Fibroblast of lung (primary cell): ENCODE data around the gene RHPN2. TPM values are rescaled to one million over a fixed set of nuclear protein-coding genes. Genes with fewer than 3 reads are reported as not detected.

Experiments used
- DNase-seq, 2 donors: peaks; one replicate each; pipeline versions ENCODE4 v3.0.0 to v3.0.0-alpha.2; 2010; ENCODE audit warnings: low read depth in 2 of 2
- H2AFZ ChIP-seq: 2 replicates; pipeline ENCODE4 v1.5.1; 2012; ENCODE audit warnings: low read length, control low read depth, inconsistent platforms
- H3K27ac ChIP-seq: 2 replicates; pipeline ENCODE4 v1.5.1; 2011; ENCODE audit warnings: low read length, control low read depth; ENCODE audit not compliant: insufficient read depth
- H3K27me3 ChIP-seq: 2 replicates; pipeline ENCODE4 v1.5.1; 2011; ENCODE audit warnings: mild to moderate bottlenecking, low read length; ENCODE audit not compliant: control insufficient read depth, insufficient read depth
- H3K36me3 ChIP-seq: 2 replicates; pipeline ENCODE4 v1.5.1; 2011; ENCODE audit warnings: low read length; ENCODE audit not compliant: control insufficient read depth, insufficient read depth
- H3K4me1 ChIP-seq: 2 replicates; pipeline ENCODE4 v1.5.1; 2011; ENCODE audit warnings: low read length; ENCODE audit not compliant: control insufficient read depth, insufficient read depth; ENCODE audit errors: extremely low read depth
- H3K4me2 ChIP-seq: 2 replicates; pipeline ENCODE4 v1.5.1; 2011; ENCODE audit warnings: low read length, control low read depth; ENCODE audit not compliant: insufficient read depth; ENCODE audit errors: extremely low read depth
- H3K4me3 ChIP-seq, 4 experiments: fragments of 200-600 bp in 1 of 4; sonication (generic) in 1 of 4; replicated peaks in 1 of 4; 2 replicates each; pipeline ENCODE4 v1.5.1; 2011 to 2016; ENCODE audit warnings: low read length in 4 of 4, low read depth in 3 of 4, mild to moderate bottlenecking in 3 of 4, control low read depth in 2 of 4, inconsistent platforms in 1 of 4, mixed read lengths in 1 of 4; ENCODE audit not compliant: insufficient read depth in 1 of 4; ENCODE audit errors: control extremely low read depth in 1 of 4
- H3K79me2 ChIP-seq: 2 replicates; pipeline ENCODE4 v1.5.1; 2012; ENCODE audit warnings: mild to moderate bottlenecking, low read length, inconsistent platforms; ENCODE audit not compliant: control insufficient read depth, insufficient read depth
- H3K9ac ChIP-seq: 2 replicates; pipeline ENCODE4 v1.5.1; 2011; ENCODE audit warnings: mild to moderate bottlenecking, low read length, control low read depth; ENCODE audit not compliant: insufficient read depth
- H3K9me3 ChIP-seq: 2 replicates; pipeline ENCODE4 v1.5.1; 2012; ENCODE audit warnings: low read depth, low read length; ENCODE audit not compliant: control insufficient read depth, insufficient read depth
- H4K20me1 ChIP-seq: 2 replicates; pipeline ENCODE4 v1.5.1; 2011; ENCODE audit warnings: low read length; ENCODE audit not compliant: control insufficient read depth, insufficient read depth; ENCODE audit errors: extremely low read depth
- EZH2 ChIP-seq: IDR thresholded peaks from 2 replicates; pipeline ENCODE4 v1.5.1; 2012; ENCODE audit warnings: low read length, control low read depth, mild to moderate bottlenecking; ENCODE audit errors: missing control alignments
- polyA plus RNA-seq, 2 donors: library from polyadenylated mRNA; depleted of rRNA in 1 of 2; stranded (reverse) in 1 of 2; unstranded in 1 of 2; fragments of >200 nt; gene quantifications; 2 replicates each; pipeline ENCODE4 v1.2.1, GENCODE V29; 2011 to 2012; ENCODE audit warnings: missing spikeins in 1 of 2
- total RNA-seq: library from RNA; depleted of rRNA; stranded (reverse); fragments of >200 nt; gene quantifications from 2 replicates; pipeline ENCODE4 v1.2.1, GENCODE V29; 2014
- TF ChIP-seq, protein P1 (sequence below), 2 donors: IDR thresholded peaks in 1 of 2; conservative IDR thresholded peaks in 1 of 2; 1 replicate in 1 of 2; 2 replicates in 1 of 2; pipeline ENCODE4 v1.5.1; 2011 to 2012; ENCODE audit warnings: low read length in 2 of 2, control low read depth in 1 of 2, inconsistent platforms in 1 of 2, low read depth in 1 of 2, mild to moderate bottlenecking in 1 of 2

RHPN2 gene
- total and polyA plus RNA-seq, 2 donors (not counting 1 experiment from before 2014, with no cell fraction given), result 3.3 to 3.8 TPM

- Histone ChIP-seq H3K9me3 (no peaks in the 10 kb centered on the region), H3K79me2 (peaks cover 14% of the 10 kb centered on the region), H3K27me3 (no peaks in the 10 kb centered on the region), H3K27ac (peak within 1 kb of the TSS; percentile 80), H3K9ac (peak within 1 kb of the TSS; percentile 87), H4K20me1 (no peaks in the 10 kb centered on the region), H3K4me3 (peak within 1 kb of the TSS; percentile 78 to 97 (median 95)), H2AFZ (peak within 1 kb of the TSS; percentile 95), H3K4me2 (peak within 1 kb of the TSS; percentile 96), H3K4me1 (peaks cover 9% of the 10 kb centered on the region), H3K36me3 (no peaks in the 10 kb centered on the region)
- TF ChIP-seq, protein P1, sequence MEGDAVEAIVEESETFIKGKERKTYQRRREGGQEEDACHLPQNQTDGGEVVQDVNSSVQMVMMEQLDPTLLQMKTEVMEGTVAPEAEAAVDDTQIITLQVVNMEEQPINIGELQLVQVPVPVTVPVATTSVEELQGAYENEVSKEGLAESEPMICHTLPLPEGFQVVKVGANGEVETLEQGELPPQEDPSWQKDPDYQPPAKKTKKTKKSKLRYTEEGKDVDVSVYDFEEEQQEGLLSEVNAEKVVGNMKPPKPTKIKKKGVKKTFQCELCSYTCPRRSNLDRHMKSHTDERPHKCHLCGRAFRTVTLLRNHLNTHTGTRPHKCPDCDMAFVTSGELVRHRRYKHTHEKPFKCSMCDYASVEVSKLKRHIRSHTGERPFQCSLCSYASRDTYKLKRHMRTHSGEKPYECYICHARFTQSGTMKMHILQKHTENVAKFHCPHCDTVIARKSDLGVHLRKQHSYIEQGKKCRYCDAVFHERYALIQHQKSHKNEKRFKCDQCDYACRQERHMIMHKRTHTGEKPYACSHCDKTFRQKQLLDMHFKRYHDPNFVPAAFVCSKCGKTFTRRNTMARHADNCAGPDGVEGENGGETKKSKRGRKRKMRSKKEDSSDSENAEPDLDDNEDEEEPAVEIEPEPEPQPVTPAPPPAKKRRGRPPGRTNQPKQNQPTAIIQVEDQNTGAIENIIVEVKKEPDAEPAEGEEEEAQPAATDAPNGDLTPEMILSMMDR (conservative IDR thresholded peaks at IDR 0.05 in 1 of 2, IDR thresholded peaks at IDR 0.05 in 1 of 2; ENCODE audit: low read depth in 1 of 2, low read length in 2 of 2), result no peak
- no peak for TF ChIP-seq EZH2
- peak; percentile 78 to 86 for DNase-seq
Measured at GRCh38 chr19:33080761-33081681, 16.3 kb upstream of the RHPN2 start, which contains the start of gene GPATCH1. GPATCH1 (plus strand) TSS chr19:33081181; CDS start chr19:33081194, 13 bp downstream.

GRCh38 chr19:33075519-33075918, 10.8 kb upstream of the RHPN2 start:
- H3K4me3 ChIP-seq, result no peak overlapping the region
- no peak for TF ChIP-seq EZH2
- TF ChIP-seq, protein P1 (conservative IDR thresholded peaks at IDR 0.05 in 1 of 2, IDR thresholded peaks at IDR 0.05 in 1 of 2; ENCODE audit: low read depth in 1 of 2, low read length in 2 of 2), result no peak
- no peaks in the 10 kb centered on the region for H3K9me3 ChIP-seq
- H4K20me1 ChIP-seq, result no peaks in the 10 kb centered on the region
- H3K27ac ChIP-seq, result no peak overlapping the region
- H3K9ac ChIP-seq, result no peak overlapping the region
- H3K4me1 ChIP-seq, result peaks cover 5% of the 10 kb centered on the region
- H2AFZ ChIP-seq, result no peak overlapping the region
- H3K79me2 ChIP-seq, result no peaks in the 10 kb centered on the region
- H3K27me3 ChIP-seq, result no peaks in the 10 kb centered on the region
- DNase-seq, result no peak
- H3K4me2 ChIP-seq, result no peak overlapping the region
- H3K36me3 ChIP-seq, result no peaks in the 10 kb centered on the region

DNA sequence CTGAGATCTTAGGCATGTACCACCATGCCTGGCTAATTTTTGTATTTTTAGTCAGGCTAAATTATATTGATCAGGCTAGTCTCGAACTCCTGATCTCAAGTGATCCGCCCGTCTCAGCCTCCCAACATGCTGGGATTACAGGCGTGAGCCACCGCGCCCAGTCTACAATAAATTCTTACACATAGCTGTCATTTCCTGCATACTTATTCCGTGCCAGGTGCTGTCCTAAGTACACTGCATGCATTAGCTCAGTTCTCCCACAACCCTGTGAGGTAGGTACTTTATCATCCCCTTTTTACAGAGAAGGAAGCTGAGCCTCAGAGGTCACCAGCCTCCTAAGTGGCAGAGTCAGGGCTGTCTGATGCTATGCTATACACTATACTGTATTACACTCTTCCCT, 7.2 kb upstream of the RHPN2 start:
- Histone ChIP-seq H3K27ac (no peak overlapping the region), H3K79me2 (no peaks in the 10 kb centered on the region), H2AFZ (no peak overlapping the region), H3K36me3 (no peaks in the 10 kb centered on the region), H3K4me2 (no peak overlapping the region), H3K9ac (no peak overlapping the region), H4K20me1 (no peaks in the 10 kb centered on the region), H3K4me3 (no peak overlapping the region), H3K4me1 (no peaks in the 10 kb centered on the region), H3K9me3 (no peaks in the 10 kb centered on the region), H3K27me3 (no peaks in the 10 kb centered on the region)
- TF ChIP-seq EZH2, result no peak
- TF ChIP-seq, protein P1 (conservative IDR thresholded peaks at IDR 0.05 in 1 of 2, IDR thresholded peaks at IDR 0.05 in 1 of 2; ENCODE audit: low read depth in 1 of 2, low read length in 2 of 2), result no peak
- peak in 1 of 2 donors; percentile 54 for DNase-seq
